Kidney epithelial cell (primary cell): ENCODE measurements around the gene GFRA1. TPM values are rescaled to one million over a fixed set of nuclear protein-coding genes. Genes with fewer than 3 reads are reported as not detected.

Source experiments
- DNase-seq: peaks from one replicate; pipeline ENCODE4 v3.0.0-alpha.2; 2010; ENCODE audit warnings: low read depth
- H3K27me3 ChIP-seq: 2 replicates; pipeline ENCODE4 v1.6.0; 2011; ENCODE audit warnings: low read length; ENCODE audit not compliant: control insufficient read depth, insufficient read depth
- H3K36me3 ChIP-seq: 2 replicates; pipeline ENCODE4 v1.5.1; 2011; ENCODE audit warnings: low read length; ENCODE audit not compliant: control insufficient read depth, insufficient read depth
- H3K4me3 ChIP-seq: 2 replicates; pipeline ENCODE4 v1.5.1; 2011; ENCODE audit warnings: low read depth, mild to moderate bottlenecking, control low read depth, low read length
- CTCF ChIP-seq: IDR thresholded peaks from 2 replicates; pipeline ENCODE4 v1.5.1; 2011; ENCODE audit warnings: mild to moderate bottlenecking, moderate library complexity, low read length, control low read depth, inconsistent platforms; ENCODE audit not compliant: insufficient read depth, poor library complexity, severe bottlenecking
- total RNA-seq: library from RNA; depleted of rRNA; stranded (reverse); fragments of >200 nt; gene quantifications from 2 replicates; pipeline ENCODE4 v1.2.3, GENCODE V29; 2015

Gene GFRA1
- total RNA-seq, 1 donor from 2014 or later, result 1.6 TPM

- Histone ChIP-seq H3K36me3 (no peaks in the 10 kb centered on the region), H3K4me3 (no peak overlapping the region), H3K27me3 (no peaks in the 10 kb centered on the region)
- no peak for DNase-seq
- no peak for TF ChIP-seq CTCF
Observed at GRCh38 chr10:116076621-116077020, 196.4 kb downstream of the GFRA1 start.

- no peak for TF ChIP-seq CTCF
- no peak overlapping the region for H3K4me3 ChIP-seq
- no peaks in the 10 kb centered on the region for H3K27me3 ChIP-seq
- no peak for DNase-seq
- H3K36me3 ChIP-seq, result no peaks in the 10 kb centered on the region
Observed at GRCh38 chr10:116073510-116073909, 199.5 kb downstream of the GFRA1 start.

DNA sequence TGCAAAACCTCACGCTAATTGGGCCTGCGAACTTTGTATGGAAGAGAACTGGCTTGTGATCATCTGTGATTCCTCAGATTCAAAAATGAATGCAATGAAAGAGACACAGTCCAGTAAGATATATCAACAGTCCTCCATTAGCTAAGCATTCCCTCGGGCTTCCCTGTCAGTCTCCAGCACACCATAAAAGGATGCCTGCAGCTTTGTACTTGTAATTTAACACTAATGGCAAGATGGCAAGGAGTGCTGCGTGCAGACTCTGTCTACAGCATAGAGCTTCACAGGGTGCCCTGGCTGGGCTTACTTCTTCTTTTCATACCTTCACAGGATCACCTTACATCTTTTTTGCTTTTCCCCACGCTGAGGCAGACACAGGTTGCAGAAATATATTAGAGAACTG, 200.0 kb downstream of the GFRA1 start:
- Histone ChIP-seq H3K27me3 (no peaks in the 10 kb centered on the region), H3K36me3 (no peaks in the 10 kb centered on the region), H3K4me3 (no peak overlapping the region)
- no peak for DNase-seq
- no peak for TF ChIP-seq CTCF

- Histone ChIP-seq H3K27me3 (no peaks in the 10 kb centered on the region), H3K4me3 (no peak overlapping the region), H3K36me3 (no peaks in the 10 kb centered on the region)
- no peak for DNase-seq
- no peak for TF ChIP-seq CTCF
Observed at GRCh38 chr10:116071453-116072148, 201.4 kb downstream of the GFRA1 start.

GRCh38 chr10:116070743-116071320, 202.2 kb downstream of the GFRA1 start:
- no peaks in the 10 kb centered on the region for H3K27me3 ChIP-seq
- no peak for TF ChIP-seq CTCF
- DNase-seq, result no peak
- no peaks in the 10 kb centered on the region for H3K36me3 ChIP-seq
- no peak overlapping the region for H3K4me3 ChIP-seq

GRCh38 chr10:116069856-116070255, 203.2 kb downstream of the GFRA1 start:
- H3K36me3 ChIP-seq, result no peaks in the 10 kb centered on the region
- no peak for TF ChIP-seq CTCF
- no peaks in the 10 kb centered on the region for H3K27me3 ChIP-seq
- no peak overlapping the region for H3K4me3 ChIP-seq
- DNase-seq, result no peak
